ENCODE measurements around the gene COA5.

Gene COA5

GRCh38 chr2:98634406-98635092 is 26.2 kb upstream of the COA5 start:
- no peak for DNase-seq (ENCODE audit: low spot score)
- in situ Hi-C loops (cut with MboI; ENCODE audit: low pct_unique_long_range_greater_than_20kb, low sequenced_read_pairs, unreplicated experiment): loop anchor here (25.0 kb wide), 1 partner anchor 428 kb away; no protein-coding TSS in a partner anchor
- peak; percentile 49 for TF ChIP-seq CTCF (IDR thresholded peaks at IDR 0.05; ENCODE audit: extremely low read depth, insufficient read depth, missing control alignments)

- TF ChIP-seq CTCF (IDR thresholded peaks at IDR 0.05; ENCODE audit: extremely low read depth, insufficient read depth, missing control alignments): no peak
- in situ Hi-C loops (cut with MboI; ENCODE audit: low pct_unique_long_range_greater_than_20kb, low sequenced_read_pairs, unreplicated experiment): loop anchor here (25.0 kb wide), 1 partner anchor 430 kb away; no protein-coding TSS in a partner anchor
- DNase-seq (ENCODE audit: low spot score): no peak
Measured at GRCh38 chr2:98632351-98632750, 24.0 kb upstream of the COA5 start.

- no peak for DNase-seq (ENCODE audit: low spot score)
- in situ Hi-C loops (cut with MboI; ENCODE audit: low pct_unique_long_range_greater_than_20kb, low sequenced_read_pairs, unreplicated experiment): no loop called here
- no peak for TF ChIP-seq CTCF (IDR thresholded peaks at IDR 0.05; ENCODE audit: extremely low read depth, insufficient read depth, missing control alignments)
Measured at GRCh38 chr2:98623657-98624056, 15.3 kb upstream of the COA5 start.

DNA sequence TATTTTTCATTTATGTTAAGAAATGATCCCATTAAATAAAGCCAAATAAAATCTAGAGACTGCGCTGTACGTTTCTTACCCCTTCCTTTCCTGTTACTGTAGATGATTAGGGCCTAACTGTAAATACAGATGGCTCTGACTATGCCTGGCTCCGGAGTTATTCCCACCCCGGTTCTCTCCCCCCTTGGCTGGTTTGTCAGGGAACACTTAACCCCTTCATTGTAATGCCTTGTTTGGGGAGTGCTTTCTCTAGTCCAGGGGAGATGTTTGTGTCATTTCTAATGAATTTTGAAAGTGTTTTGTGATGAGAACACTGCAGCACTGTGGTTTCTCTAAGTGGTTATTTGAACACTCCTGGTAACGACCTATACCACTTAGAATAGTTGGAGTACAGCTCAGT is 8.8 kb upstream of the COA5 start:
- in situ Hi-C loops (cut with MboI; ENCODE audit: low pct_unique_long_range_greater_than_20kb, low sequenced_read_pairs, unreplicated experiment): no loop called here
- TF ChIP-seq CTCF (IDR thresholded peaks at IDR 0.05; ENCODE audit: extremely low read depth, insufficient read depth, missing control alignments): no peak
- DNase-seq (ENCODE audit: low spot score): no peak

DNA sequence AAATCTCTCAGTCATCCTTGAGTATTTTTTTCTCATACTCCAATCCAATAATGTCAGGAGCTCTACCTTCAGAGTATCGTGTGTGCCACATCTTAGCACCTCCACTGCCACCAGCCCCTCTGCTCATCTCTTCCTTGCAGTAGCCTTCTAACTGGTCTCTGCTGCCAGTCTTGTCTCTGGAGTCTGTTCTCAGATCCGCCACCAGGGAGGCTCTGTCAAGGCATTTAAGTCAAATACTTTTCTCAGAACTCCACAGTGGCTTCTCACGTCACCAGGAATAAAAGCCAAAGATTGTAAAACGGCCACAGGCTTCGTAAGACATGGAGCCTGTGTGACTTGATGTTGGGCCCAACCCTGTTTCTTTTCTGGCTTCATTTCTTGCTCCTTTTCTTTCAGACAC is 7.2 kb upstream of the COA5 start:
- in situ Hi-C loops (cut with MboI; ENCODE audit: low pct_unique_long_range_greater_than_20kb, low sequenced_read_pairs, unreplicated experiment): no loop called here

DNA sequence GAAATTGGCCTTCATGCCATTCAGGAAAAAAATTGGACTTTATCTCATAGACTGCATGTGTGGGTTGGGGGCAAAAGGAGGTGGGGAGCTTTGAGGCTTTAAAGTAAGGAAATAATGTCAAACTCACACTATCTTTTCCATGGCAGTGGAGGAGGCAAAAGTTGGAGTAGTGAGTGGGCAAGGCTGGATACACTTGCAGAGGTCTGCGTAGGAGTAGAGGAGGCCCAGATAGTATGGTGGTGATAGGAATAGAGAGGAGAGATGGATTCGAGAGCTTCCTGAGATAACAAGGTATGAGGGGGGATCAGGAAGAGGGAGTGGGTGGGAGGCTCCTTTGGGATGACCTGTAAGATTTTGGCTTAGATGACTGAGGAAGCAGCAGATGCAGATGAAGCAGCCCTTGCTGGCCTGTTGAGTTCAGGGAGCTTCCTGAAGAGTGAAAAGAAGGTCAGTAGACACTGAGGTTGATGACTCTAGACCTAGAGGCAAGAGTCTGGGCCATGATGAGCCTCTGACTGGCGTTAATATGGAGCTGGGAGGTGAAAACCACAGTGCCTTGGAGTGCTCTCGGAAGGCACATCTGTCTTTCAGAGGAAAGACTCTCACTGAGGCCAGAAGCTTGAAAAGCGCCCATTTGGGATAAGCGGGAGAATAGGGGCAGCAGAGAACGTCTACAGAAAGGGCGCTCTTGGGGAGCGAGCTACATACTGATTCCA is 5.9 kb upstream of the COA5 start:
- no peak for DNase-seq (ENCODE audit: low spot score)
- no peak for TF ChIP-seq CTCF (IDR thresholded peaks at IDR 0.05; ENCODE audit: extremely low read depth, insufficient read depth, missing control alignments)
- in situ Hi-C loops (cut with MboI; ENCODE audit: low pct_unique_long_range_greater_than_20kb, low sequenced_read_pairs, unreplicated experiment): no loop called here

More for the DNA sequence above, 7.2 kb upstream of the COA5 start:
- no peak for TF ChIP-seq CTCF (IDR thresholded peaks at IDR 0.05; ENCODE audit: extremely low read depth, insufficient read depth, missing control alignments)
- DNase-seq (ENCODE audit: low spot score): no peak

Measured in GM13977 (cell line).